Measurements from ENCODE around the gene RALB.

RALB gene

GRCh38 chr2:120343100-120343432, 90.4 kb downstream of the RALB start:
- no peaks in the 10 kb centered on the region for H3K36me3 ChIP-seq (ENCODE audit: control insufficient read depth in 2 of 2, insufficient read depth in 1 of 2, low read length in 2 of 2)
- H3K4me1 ChIP-seq (ENCODE audit: control insufficient read depth, insufficient read depth, low read length): peaks cover 8% of the 10 kb centered on the region
- POLR2A ChIA-PET: no interaction called here
- H3K9me3 ChIP-seq (ENCODE audit: control insufficient read depth, insufficient read depth, low read depth, low read length): no peaks in the 10 kb centered on the region
- CTCF ChIA-PET: interaction anchor here (0.7 to 3.0 kb wide), 22 partner anchors 8 to 615 kb away, joined by 3 to 36 read pairs (median 4); no protein-coding TSS in a partner anchor
- H3K27ac ChIP-seq (ENCODE audit: extremely low read depth, low read depth, low read length): no peak overlapping the region
- TF ChIP-seq ZIC2 (tag by site-specific recombination; IDR thresholded peaks at IDR 0.05): peak; percentile 55
- TF ChIP-seq ZNF2 (tag by site-specific recombination; IDR thresholded peaks at IDR 0.05): no peak
- TF ChIP-seq GLIS1 (tag by site-specific recombination; IDR thresholded peaks at IDR 0.05): peak; percentile 96
- no peak for TF ChIP-seq HOXA7 (CRISPR knock-in tag; IDR thresholded peaks at IDR 0.05; ENCODE audit: borderline replicate concordance)
- no peak overlapping the region for H3K4me3 ChIP-seq (ENCODE audit: low read depth, low read length)

GRCh38 chr2:120343433-120344105, 90.9 kb downstream of the RALB start:
- no peaks in the 10 kb centered on the region for H3K9me3 ChIP-seq (ENCODE audit: control insufficient read depth, insufficient read depth, low read depth, low read length)
- POLR2A ChIA-PET: no interaction called here
- no peaks in the 10 kb centered on the region for H3K36me3 ChIP-seq (ENCODE audit: control insufficient read depth in 2 of 2, insufficient read depth in 1 of 2, low read length in 2 of 2)
- CTCF ChIA-PET: interaction anchor here (0.7 to 3.0 kb wide), 21 partner anchors 8 to 615 kb away, joined by 3 to 36 read pairs (median 4); no protein-coding TSS in a partner anchor
- H3K4me3 ChIP-seq (ENCODE audit: low read depth, low read length): no peak overlapping the region
- no peak overlapping the region for H3K27ac ChIP-seq (ENCODE audit: extremely low read depth, low read depth, low read length)
- peaks cover 13% of the 10 kb centered on the region for H3K4me1 ChIP-seq (ENCODE audit: control insufficient read depth, insufficient read depth, low read length)
- TF ChIP-seq ZSCAN30 (tag by site-specific recombination; IDR thresholded peaks at IDR 0.05): peak; percentile 38; the same call in 1 of the 2 replicates
- 0 out of 2 replicates have a peak, but pooled peaks have one; percentile 36 for TF ChIP-seq ZNF692 (tag by site-specific recombination; IDR thresholded peaks at IDR 0.05)
- TF ChIP-seq ZNF704 (tag by site-specific recombination; IDR thresholded peaks at IDR 0.05): no peak
- no peak for TF ChIP-seq ZNF510 (tag by site-specific recombination; IDR thresholded peaks at IDR 0.05; ENCODE audit: insufficient replicate concordance)
- no peak for TF ChIP-seq ZNF2 (tag by site-specific recombination; IDR thresholded peaks at IDR 0.05)
- peak; percentile 74 for TF ChIP-seq EGR2 (tag by site-specific recombination; IDR thresholded peaks at IDR 0.05; ENCODE audit: low read depth)
- no peak for TF ChIP-seq ZNF544 (tag by site-specific recombination; IDR thresholded peaks at IDR 0.05)
- no peak for TF ChIP-seq ZNF776 (tag by site-specific recombination; IDR thresholded peaks at IDR 0.05; ENCODE audit: borderline replicate concordance)
- no peak for TF ChIP-seq ZNF837 (tag by site-specific recombination; IDR thresholded peaks at IDR 0.05)
- TF ChIP-seq REST (tag by site-specific recombination; IDR thresholded peaks at IDR 0.05): no peak
- TF ChIP-seq ZFHX2 (tag by site-specific recombination; conservative IDR thresholded peaks at IDR 0.05): peak; percentile 81
- 0 out of 2 replicates have a peak, but pooled peaks have one; percentile 31 for TF ChIP-seq SP3 (tag by site-specific recombination; IDR thresholded peaks at IDR 0.05)
- no peak for TF ChIP-seq ZNF350 (tag by site-specific recombination; IDR thresholded peaks at IDR 0.05)
- TF ChIP-seq PATZ1 (tag by site-specific recombination; IDR thresholded peaks at IDR 0.05): 0 out of 2 replicates have a peak, but pooled peaks have one; percentile 45
- TF ChIP-seq ZBTB20 (tag by site-specific recombination; IDR thresholded peaks at IDR 0.05): peak; percentile 44; the same call in 1 of the 2 replicates
- peak; percentile 51 for TF ChIP-seq SP2 (tag by site-specific recombination; IDR thresholded peaks at IDR 0.05)
- peak; percentile 49 for TF ChIP-seq ZNF654 (tag by site-specific recombination; IDR thresholded peaks at IDR 0.05; ENCODE audit: low read depth)
- TF ChIP-seq ZBTB26 (tag by site-specific recombination; optimal IDR thresholded peaks at IDR 0.05): peak; percentile 40
- 0 out of 2 replicates have a peak, but pooled peaks have one; percentile 57 for TF ChIP-seq ZNF600 (tag by site-specific recombination; IDR thresholded peaks at IDR 0.05)
- TF ChIP-seq ZNF335 (tag by site-specific recombination; conservative IDR thresholded peaks at IDR 0.05): peak; percentile 17; the same call in 1 of the 2 replicates
- TF ChIP-seq SCRT2 (tag by site-specific recombination; IDR thresholded peaks at IDR 0.05): no peak

All from HEK293 (cell line).